HTERT RPE-1 (cell line): Measurements from ENCODE around the gene APOBEC3B.
"Not testable (repeated sequence)": the region's sequence is repeated elsewhere in the genome, so short reads cannot be mapped to it uniquely, and the experiment has no call there.

Experiments used
- in situ Hi-C: fragments of 300-500 bp; cut with MboI; formaldehyde crosslinking; loops from 4 replicates; pipeline ENCODE4 v1.14.3; 2020; ENCODE audit warnings: low sequenced_read_pairs

Gene APOBEC3B

GRCh38 chr22:38965614-38966379 lies 16.4 kb upstream of the APOBEC3B start:
- in situ Hi-C loops: no loop called here

GRCh38 chr22:38966380-38966702 lies 15.8 kb upstream of the APOBEC3B start:
- in situ Hi-C loops: no loop called here

GRCh38 chr22:38966942-38967341 lies 15.2 kb upstream of the APOBEC3B start:
- in situ Hi-C loops: no loop called here

GRCh38 chr22:38967451-38968450 lies 14.4 kb upstream of the APOBEC3B start:
- in situ Hi-C loops: no loop called here

GRCh38 chr22:38968801-38969200 lies 13.3 kb upstream of the APOBEC3B start:
- in situ Hi-C loops: no loop called here

GRCh38 chr22:38970551-38970950 lies 11.6 kb upstream of the APOBEC3B start:
- in situ Hi-C loops: no loop called here

GRCh38 chr22:38971202-38971601 lies 10.9 kb upstream of the APOBEC3B start:
- in situ Hi-C loops: no loop called here

- in situ Hi-C loops: no loop called here
Measured at GRCh38 chr22:38971791-38972190, 10.4 kb upstream of the APOBEC3B start.

- in situ Hi-C loops: no loop called here
Measured at GRCh38 chr22:38972558-38972957, 9.6 kb upstream of the APOBEC3B start.

- in situ Hi-C loops: no loop called here
Measured at GRCh38 chr22:38973289-38974169, 8.6 kb upstream of the APOBEC3B start.

- in situ Hi-C loops: no loop called here
Measured at GRCh38 chr22:38974170-38974825, 7.8 kb upstream of the APOBEC3B start.

- in situ Hi-C loops: no loop called here
Measured at GRCh38 chr22:38974826-38975175, 7.3 kb upstream of the APOBEC3B start.

GRCh38 chr22:38977289-38977688 lies 4.9 kb upstream of the APOBEC3B start:
- in situ Hi-C loops: not testable (repeated sequence)

- in situ Hi-C loops: not testable (repeated sequence)
Measured at GRCh38 chr22:38980587-38980986, 1.6 kb upstream of the APOBEC3B start.

GRCh38 chr22:38981005-38981991 lies 849 bp upstream of the APOBEC3B start:
- in situ Hi-C loops: no loop called here

GRCh38 chr22:38984224-38984623 lies 2.1 kb downstream of the APOBEC3B start:
- in situ Hi-C loops: no loop called here

GRCh38 chr22:38984784-38985757 lies 2.9 kb downstream of the APOBEC3B start:
- in situ Hi-C loops: not testable (repeated sequence)

GRCh38 chr22:38986629-38987028 lies 4.5 kb downstream of the APOBEC3B start:
- in situ Hi-C loops: no loop called here
